A673 (cell line): ENCODE results near the gene FAM131B. TPM values are rescaled to one million over a fixed set of nuclear protein-coding genes. Genes with fewer than 3 reads are reported as not detected.

Experiments used
- BruUV-seq: library from RNA; stranded (reverse); fragments of 400-500 nt; replicated peaks from 2 replicates; lab custom pipeline; 2021; lab: Mats Ljungman, UMichigan
- CTCF ChIA-PET: fragments of 300-600 bp; sonication (Branson Sonifier 250); formaldehyde crosslinking; loops from one replicate; lab custom pipeline; 2022; ENCODE audit warnings: antibody characterized with exemption; lab: Charles Lee
- POLR2A ChIA-PET: fragments of 300-600 bp; sonication (Branson Sonifier 250); formaldehyde crosslinking; loops from one replicate; lab custom pipeline; 2022; ENCODE audit warnings: antibody characterized with exemption; ENCODE audit not compliant: low non-redundant PET; lab: Charles Lee
- DNase-seq: peaks from one replicate; pipeline ENCODE4 v3.0.0-alpha.2; 2015; ENCODE audit warnings: low spot score
- H3K27ac ChIP-seq: fragments of 200-600 bp; sonication (generic); 2 replicates; pipeline ENCODE4 v1.5.1; 2016; ENCODE audit warnings: mixed run types, low read depth, mild to moderate bottlenecking, mixed read lengths, antibody characterized with exemption, low read length; ENCODE audit not compliant: poor library complexity, severe bottlenecking
- H3K27me3 ChIP-seq: fragments of 200-600 bp; sonication (generic); replicated peaks from 2 replicates; pipeline ENCODE4 v1.6.1; 2017; ENCODE audit warnings: mixed run types, low read depth, mild to moderate bottlenecking, mixed read lengths, antibody characterized with exemption, low read length; ENCODE audit not compliant: insufficient read depth, poor library complexity
- H3K36me3 ChIP-seq: fragments of 200-600 bp; sonication (generic); 2 replicates; pipeline ENCODE4 v1.6.1; 2016; ENCODE audit warnings: mixed run types, mild to moderate bottlenecking, mixed read lengths, antibody characterized with exemption, low read length; ENCODE audit not compliant: insufficient read depth, poor library complexity, severe bottlenecking
- H3K4me1 ChIP-seq: fragments of 200-600 bp; sonication (generic); 2 replicates; pipeline ENCODE4 v1.6.1; 2017; ENCODE audit warnings: mixed run types, mild to moderate bottlenecking, mixed read lengths, antibody characterized with exemption, low read length; ENCODE audit not compliant: insufficient read depth, poor library complexity, severe bottlenecking
- H3K4me3 ChIP-seq: fragments of 200-600 bp; sonication (generic); 2 replicates; pipeline ENCODE4 v1.5.1; 2016; ENCODE audit warnings: low read depth, mixed run types, mild to moderate bottlenecking, mixed read lengths, low read length; ENCODE audit not compliant: poor library complexity, severe bottlenecking
- H3K9me3 ChIP-seq: fragments of 200-600 bp; sonication (generic); 2 replicates; pipeline ENCODE4 v1.6.1; 2016; ENCODE audit warnings: mixed run types, low read depth, mild to moderate bottlenecking, mixed read lengths, antibody characterized with exemption, low read length; ENCODE audit not compliant: poor library complexity, severe bottlenecking
- EZH2 ChIP-seq: fragments of 200-600 bp; sonication (generic); IDR thresholded peaks from 2 replicates; pipeline ENCODE4 v1.6.1; 2017; ENCODE audit warnings: borderline replicate concordance, low read depth, mild to moderate bottlenecking, mixed read lengths, antibody characterized with exemption, low read length; ENCODE audit not compliant: poor library complexity, severe bottlenecking
- intact Hi-C: fragments of 100-400 bp; cut with micrococcal nuclease; formaldehyde crosslinking; loops from one replicate; pipeline ENCODE4 v1.10.0; 2022; ENCODE audit not compliant: unreplicated experiment
- total RNA-seq: library from RNA; stranded (reverse); gene quantifications from 2 replicates; pipeline ENCODE4 v1.2.3, GENCODE V29; 2021
- TF ChIP-seq, protein P1 (sequence below): fragments of 300-800, 200-600 bp; sonication (generic); conservative IDR thresholded peaks from 2 replicates; pipeline ENCODE4 v1.5.1; 2017; ENCODE audit warnings: low read depth, mild to moderate bottlenecking, antibody characterized with exemption, low read length, moderate library complexity, mixed read lengths

Gene FAM131B
- total RNA-seq, 1 experiment from 2014 or later: 1.9 TPM

DNA sequence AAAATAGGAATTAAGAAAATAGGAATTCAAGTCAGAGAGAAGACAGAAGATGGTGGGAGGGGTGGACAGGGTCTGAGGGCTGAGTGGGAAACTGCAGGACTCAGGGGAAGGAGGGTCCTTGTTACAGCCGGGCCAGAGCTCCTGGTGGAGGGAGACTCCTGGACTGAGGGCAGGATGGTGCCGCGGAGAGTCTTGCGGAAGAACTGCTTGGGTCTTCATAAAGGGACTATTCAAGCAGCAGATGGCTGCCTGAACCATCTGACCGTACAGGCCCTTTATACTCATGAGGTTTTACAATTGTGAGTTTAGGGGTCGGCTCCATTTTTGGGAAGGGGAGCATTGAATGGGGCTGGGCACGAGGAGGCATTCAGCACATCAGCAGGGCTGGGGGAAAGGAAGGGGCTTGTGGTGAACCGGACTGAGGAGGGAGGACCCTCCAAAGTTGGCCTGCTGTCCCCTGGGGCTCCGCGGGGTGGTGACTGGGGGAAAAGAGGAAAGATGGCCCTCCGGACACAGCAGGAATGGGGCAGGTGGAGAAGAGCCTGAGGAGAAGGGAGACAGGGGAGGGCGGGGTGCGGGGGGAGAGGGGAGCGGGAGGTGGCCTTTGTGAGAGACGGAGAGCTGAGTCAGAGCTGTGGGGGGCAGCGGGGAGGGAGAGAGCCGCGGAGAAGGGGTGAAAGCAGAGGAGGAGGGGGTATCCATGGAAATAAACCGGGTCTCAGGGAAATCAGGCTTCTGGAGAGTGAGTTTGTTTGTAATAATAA is 1.5 kb downstream of the FAM131B start:
- no peak for DNase-seq
- Histone ChIP-seq H3K4me3 (no peak overlapping the region), H3K36me3 (no peaks in the 10 kb centered on the region), H3K4me1 (peaks cover 10% of the 10 kb centered on the region), H3K9me3 (no peaks in the 10 kb centered on the region), H3K27ac (no peak overlapping the region), H3K27me3 (peaks cover 59% of the 10 kb centered on the region)
- TF ChIP-seq, protein P1, sequence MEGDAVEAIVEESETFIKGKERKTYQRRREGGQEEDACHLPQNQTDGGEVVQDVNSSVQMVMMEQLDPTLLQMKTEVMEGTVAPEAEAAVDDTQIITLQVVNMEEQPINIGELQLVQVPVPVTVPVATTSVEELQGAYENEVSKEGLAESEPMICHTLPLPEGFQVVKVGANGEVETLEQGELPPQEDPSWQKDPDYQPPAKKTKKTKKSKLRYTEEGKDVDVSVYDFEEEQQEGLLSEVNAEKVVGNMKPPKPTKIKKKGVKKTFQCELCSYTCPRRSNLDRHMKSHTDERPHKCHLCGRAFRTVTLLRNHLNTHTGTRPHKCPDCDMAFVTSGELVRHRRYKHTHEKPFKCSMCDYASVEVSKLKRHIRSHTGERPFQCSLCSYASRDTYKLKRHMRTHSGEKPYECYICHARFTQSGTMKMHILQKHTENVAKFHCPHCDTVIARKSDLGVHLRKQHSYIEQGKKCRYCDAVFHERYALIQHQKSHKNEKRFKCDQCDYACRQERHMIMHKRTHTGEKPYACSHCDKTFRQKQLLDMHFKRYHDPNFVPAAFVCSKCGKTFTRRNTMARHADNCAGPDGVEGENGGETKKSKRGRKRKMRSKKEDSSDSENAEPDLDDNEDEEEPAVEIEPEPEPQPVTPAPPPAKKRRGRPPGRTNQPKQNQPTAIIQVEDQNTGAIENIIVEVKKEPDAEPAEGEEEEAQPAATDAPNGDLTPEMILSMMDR: no peak
- TF ChIP-seq EZH2: no peak
- intact Hi-C loops: no loop called here
- ChIA-PET CTCF (interaction anchor here (0.6 kb wide), 1 partner anchor 19 kb away, joined by 5 read pairs; no protein-coding TSS in a partner anchor), POLR2A (no interaction called here)
- no TSS peak for BruUV-seq

DNA sequence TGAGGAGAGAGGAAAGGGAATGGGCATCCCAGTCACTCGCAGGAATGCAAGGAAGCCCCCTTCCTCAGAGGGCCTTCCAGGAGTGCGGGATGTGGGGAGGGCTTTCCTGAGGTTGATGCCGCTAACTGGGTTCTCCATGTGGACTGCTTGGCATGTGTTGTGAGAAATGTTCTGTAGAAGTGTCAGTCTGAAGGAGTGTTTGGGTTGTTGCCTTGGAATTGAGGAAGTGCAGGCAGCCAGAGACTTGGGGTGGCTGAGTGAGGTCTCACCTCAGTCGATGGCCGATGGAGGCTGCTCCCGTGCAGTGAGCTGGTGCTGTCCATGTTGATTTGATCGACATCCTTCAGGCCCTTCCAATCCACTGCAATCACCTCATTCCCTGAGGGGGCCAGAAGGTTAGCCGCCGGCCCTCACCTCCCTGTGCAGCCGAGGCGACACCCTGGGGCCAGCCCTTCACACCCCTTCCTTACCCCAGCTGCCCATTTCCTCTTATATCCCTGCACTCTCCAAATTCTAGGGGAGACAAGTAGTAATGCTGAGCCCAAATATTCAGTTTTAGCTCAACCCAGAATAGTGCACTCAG is 2.7 kb downstream of the FAM131B start:
- BruUV-seq: no TSS peak
- ChIA-PET POLR2A (no interaction called here), CTCF (interaction anchor here (0.5 kb wide), 1 partner anchor 56 kb away, joined by 3 read pairs; no protein-coding TSS in a partner anchor)
- TF ChIP-seq, protein P1: no peak
- TF ChIP-seq EZH2: no peak
- Histone ChIP-seq H3K36me3 (no peaks in the 10 kb centered on the region), H3K9me3 (no peaks in the 10 kb centered on the region), H3K4me1 (peaks cover 10% of the 10 kb centered on the region), H3K27me3 (peaks cover 48% of the 10 kb centered on the region), H3K4me3 (no peak overlapping the region), H3K27ac (no peak overlapping the region)
- intact Hi-C loops: no loop called here
- no peak for DNase-seq

DNA sequence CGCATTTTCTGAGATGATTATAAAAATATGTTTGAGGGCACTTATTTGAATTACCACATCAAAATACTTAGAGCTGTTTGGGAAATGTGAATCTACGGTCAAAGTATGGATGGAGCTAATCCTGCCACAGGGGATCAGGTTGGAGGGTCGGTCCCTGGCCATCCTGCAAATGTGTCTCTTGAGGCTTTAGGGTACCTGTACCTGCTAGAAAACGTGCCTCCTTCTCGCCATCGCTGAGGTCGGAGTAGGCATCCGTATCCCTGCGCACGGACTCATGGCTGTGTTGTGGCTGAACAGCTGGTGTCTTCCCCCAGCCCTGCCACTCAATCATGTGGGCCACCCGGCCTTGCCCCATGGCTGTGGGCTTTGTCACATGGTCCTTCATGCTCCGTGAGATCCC is 3.9 kb downstream of the FAM131B start:
- no TSS peak for BruUV-seq
- Histone ChIP-seq H3K27ac (no peak overlapping the region), H3K27me3 (peaks cover 35% of the 10 kb centered on the region), H3K36me3 (no peaks in the 10 kb centered on the region), H3K4me3 (no peak overlapping the region), H3K4me1 (peaks cover 10% of the 10 kb centered on the region), H3K9me3 (no peaks in the 10 kb centered on the region)
- TF ChIP-seq, protein P1: no peak
- no peak for TF ChIP-seq EZH2
- CTCF ChIA-PET: no interaction called here
- POLR2A ChIA-PET: no interaction called here
- intact Hi-C loops: no loop called here
- DNase-seq: no peak
